HEK293 (cell line): ENCODE results near the gene SAMD11.
A peak's percentile ranks its signal among the peaks of the same experiment; 100 is the strongest.

Experiments used
- CTCF ChIA-PET: fragments of 350-600 bp; formaldehyde crosslinking; extraction: SDS; loops from one replicate; lab custom pipeline; 2021; ENCODE audit warnings: antibody characterized with exemption; lab: Yijun Ruan, JAX
- POLR2A ChIA-PET: fragments of 300-600 bp; formaldehyde crosslinking; extraction: SDS; loops from one replicate; lab custom pipeline; 2020; ENCODE audit warnings: antibody characterized with exemption, inconsistent platforms; lab: Yijun Ruan, JAX
- H3K27ac ChIP-seq: fragments of 200-500 bp; sonication (Bioruptor generic); 2 replicates; pipeline ENCODE4 v1.5.1; 2014; ENCODE audit warnings: low read depth, low read length, control low read depth, inconsistent platforms; ENCODE audit errors: extremely low read depth
- H3K36me3 ChIP-seq, 2 experiments: fragments of 200-500 bp in 1 of 2; sonication (Bioruptor generic) in 1 of 2; 1 replicate in 1 of 2; 2 replicates in 1 of 2; pipeline ENCODE4 v1.5.1; 2014 to 2017; ENCODE audit warnings: inconsistent platforms in 2 of 2, low read length in 2 of 2; ENCODE audit not compliant: control insufficient read depth in 2 of 2, insufficient read depth in 1 of 2
- H3K4me1 ChIP-seq: fragments of 200-500 bp; sonication (Bioruptor generic); 2 replicates; pipeline ENCODE4 v1.5.1; 2014; ENCODE audit warnings: mild to moderate bottlenecking, low read length, inconsistent platforms; ENCODE audit not compliant: control insufficient read depth, insufficient read depth
- H3K4me3 ChIP-seq: 2 replicates; pipeline ENCODE4 v1.5.1; 2011; ENCODE audit warnings: low read depth, mild to moderate bottlenecking, control low read depth, low read length, moderate library complexity
- H3K9me3 ChIP-seq: fragments of 200-500 bp; sonication (Bioruptor generic); 2 replicates; pipeline ENCODE4 v1.5.1; 2014; ENCODE audit warnings: low read depth, low read length, inconsistent platforms; ENCODE audit not compliant: control insufficient read depth, insufficient read depth
- ATF2 ChIP-seq: fragments of 450-650 bp; formaldehyde crosslinking; IDR thresholded peaks from 2 replicates; pipeline ENCODE4 v1.5.1; 2016; ENCODE audit warnings: missing biosample characterization, missing genetic modification characterization, low read depth
- GLIS1 ChIP-seq: fragments of 450-650 bp; formaldehyde crosslinking; IDR thresholded peaks from 2 replicates; pipeline ENCODE4 v1.5.1; 2016; ENCODE audit warnings: missing biosample characterization, missing genetic modification characterization
- GLIS2 ChIP-seq: fragments of 450-650 bp; formaldehyde crosslinking; IDR thresholded peaks from 2 replicates; pipeline ENCODE4 v1.5.1; 2016; ENCODE audit warnings: missing biosample characterization, missing genetic modification characterization
- KLF1 ChIP-seq: fragments of 450-650 bp; formaldehyde crosslinking; IDR thresholded peaks from 2 replicates; pipeline ENCODE4 v1.5.1; 2016; ENCODE audit warnings: missing biosample characterization, missing genetic modification characterization
- KLF7 ChIP-seq: fragments of 450-650 bp; formaldehyde crosslinking; IDR thresholded peaks from 2 replicates; pipeline ENCODE4 v1.5.1; 2016; ENCODE audit warnings: missing biosample characterization, missing genetic modification characterization, borderline replicate concordance
- KLF8 ChIP-seq: fragments of 450-650 bp; formaldehyde crosslinking; IDR thresholded peaks from 2 replicates; pipeline ENCODE4 v1.5.1; 2016; ENCODE audit warnings: missing biosample characterization, missing genetic modification characterization
- PATZ1 ChIP-seq: fragments of 450-650 bp; formaldehyde crosslinking; IDR thresholded peaks from 2 replicates; pipeline ENCODE4 v1.5.1; 2016; ENCODE audit warnings: missing biosample characterization, missing genetic modification characterization
- SP2 ChIP-seq: fragments of 450-650 bp; formaldehyde crosslinking; IDR thresholded peaks from 2 replicates; pipeline ENCODE4 v1.5.1; 2016; ENCODE audit warnings: missing biosample characterization, missing genetic modification characterization
- ZBTB20 ChIP-seq: fragments of 450-650 bp; formaldehyde crosslinking; IDR thresholded peaks from 2 replicates; pipeline ENCODE4 v1.5.1; 2016; ENCODE audit warnings: missing biosample characterization, missing genetic modification characterization
- ZBTB48 ChIP-seq: fragments of 450-650 bp; formaldehyde crosslinking; IDR thresholded peaks from 2 replicates; pipeline ENCODE4 v1.5.1; 2016; ENCODE audit warnings: missing biosample characterization, missing genetic modification characterization
- ZBTB8A ChIP-seq: fragments of 450-650 bp; formaldehyde crosslinking; IDR thresholded peaks from 2 replicates; pipeline ENCODE4 v1.5.1; 2016; ENCODE audit warnings: missing biosample characterization, missing genetic modification characterization
- ZEB2 ChIP-seq: fragments of 450-650 bp; formaldehyde crosslinking; IDR thresholded peaks from 2 replicates; pipeline ENCODE4 v1.5.1; 2016; ENCODE audit warnings: missing biosample characterization, missing genetic modification characterization
- ZIC2 ChIP-seq: fragments of 450-650 bp; formaldehyde crosslinking; IDR thresholded peaks from 2 replicates; pipeline ENCODE4 v1.5.1; 2016; ENCODE audit warnings: missing biosample characterization, missing genetic modification characterization
- ZNF350 ChIP-seq: fragments of 450-650 bp; formaldehyde crosslinking; IDR thresholded peaks from 2 replicates; pipeline ENCODE4 v1.5.0; 2017; ENCODE audit warnings: missing biosample characterization, mild to moderate bottlenecking, missing genetic modification characterization
- ZNF621 ChIP-seq: fragments of 450-650 bp; formaldehyde crosslinking; IDR thresholded peaks from 2 replicates; pipeline ENCODE4 v1.5.1; 2017; ENCODE audit warnings: missing biosample characterization, missing genetic modification characterization
- TF ChIP-seq, protein P1 (sequence below): fragments of 450-650 bp; formaldehyde crosslinking; IDR thresholded peaks from 2 replicates; pipeline ENCODE4 v1.5.1; 2016; ENCODE audit warnings: missing biosample characterization, missing genetic modification characterization

The SAMD11 gene

DNA sequence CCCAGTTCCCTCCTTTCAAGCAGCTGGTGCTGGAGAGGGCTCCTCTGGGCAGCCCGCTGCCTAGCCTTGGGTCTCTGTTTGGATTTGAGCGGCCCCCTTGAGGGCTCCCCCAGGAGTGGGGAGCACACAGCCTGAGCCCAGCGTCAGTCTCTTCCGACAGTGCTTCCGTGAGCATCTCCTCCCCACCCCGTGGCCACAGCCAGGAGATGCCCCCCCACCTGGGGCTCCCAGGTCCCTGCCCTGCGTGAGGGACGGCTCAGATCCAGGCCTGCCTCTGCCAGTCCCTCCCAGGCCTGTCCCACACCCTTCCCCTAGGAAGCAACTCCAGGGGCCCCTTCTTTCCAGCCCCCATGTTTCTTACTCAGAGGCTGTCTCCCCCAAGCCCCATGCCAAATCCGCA is 3.5 kb downstream of the SAMD11 start:
- ChIA-PET POLR2A (interaction anchor here (1.4 to 1.8 kb wide), 2 partner anchors 12 to 14 kb away, joined by 3 to 7 read pairs; no protein-coding TSS in a partner anchor), CTCF (interaction anchor here (1.3 to 1.7 kb wide), 4 partner anchors 10 to 22 kb away, joined by 3 to 8 read pairs (median 6); no protein-coding TSS in a partner anchor)
- Histone ChIP-seq H3K36me3 (peaks cover 0 to 68% of the 10 kb centered on the region in 2 experiments; a peak in 1 of 3 replicates), H3K27ac (no peak overlapping the region; the same call in 1 of the 2 replicates), H3K4me1 (peaks cover 10% of the 10 kb centered on the region), H3K4me3 (no peak overlapping the region), H3K9me3 (no peaks in the 10 kb centered on the region)
- no peak for TF ChIP-seq ATF2 (tag by site-specific recombination)
- peak; percentile 27; the same call in 1 of the 2 replicates for TF ChIP-seq GLIS2 (tag by site-specific recombination)
- TF ChIP-seq SP2 (tag by site-specific recombination) = peak; percentile 33
- peak; percentile 47; the same call in 1 of the 2 replicates for TF ChIP-seq PATZ1 (tag by site-specific recombination)
- TF ChIP-seq ZBTB20 (tag by site-specific recombination) = peak; percentile 40; the same call in 1 of the 2 replicates
- no peak for TF ChIP-seq ZEB2 (tag by site-specific recombination)
- TF ChIP-seq GLIS1 (tag by site-specific recombination) = peak; percentile 60
- TF ChIP-seq ZIC2 = peak; percentile 62; the same call in 1 of the 2 replicates
- TF ChIP-seq KLF7 (tag by site-specific recombination) = no peak
- TF ChIP-seq ZBTB8A = 0 out of 2 replicates have a peak, but pooled peaks have one; percentile 6

DNA sequence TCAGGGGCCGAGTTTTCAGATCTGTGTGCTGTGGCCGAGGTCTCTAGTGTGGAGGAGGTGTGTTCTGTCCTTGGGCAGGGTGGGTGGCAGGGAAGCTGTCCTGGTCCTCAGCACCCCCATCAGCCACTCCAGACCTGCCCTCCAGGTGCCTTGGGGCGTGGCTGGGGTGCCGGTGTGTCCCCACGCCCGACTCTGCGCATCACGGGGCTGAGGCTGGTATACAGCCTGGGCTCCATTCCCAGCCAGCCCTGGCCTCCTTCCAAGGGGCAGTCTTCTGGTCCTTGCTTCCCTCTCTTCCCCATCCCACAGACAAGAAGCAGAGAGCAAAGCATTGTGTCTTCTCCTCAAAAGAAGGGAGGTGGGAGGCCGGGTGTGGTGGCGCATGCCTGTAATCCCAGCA is 4.0 kb downstream of the SAMD11 start:
- TF ChIP-seq ZNF350 (tag by site-specific recombination) (no peak), ZBTB20 (tag by site-specific recombination) (peak; percentile 29; the same call in 1 of the 2 replicates), KLF8 (tag by site-specific recombination) (peak; percentile 41), ZBTB48 (peak; percentile 47), ZEB2 (tag by site-specific recombination) (no peak), KLF1 (peak; percentile 93), ZNF621 (tag by site-specific recombination) (no peak)
- TF ChIP-seq, protein P1, sequence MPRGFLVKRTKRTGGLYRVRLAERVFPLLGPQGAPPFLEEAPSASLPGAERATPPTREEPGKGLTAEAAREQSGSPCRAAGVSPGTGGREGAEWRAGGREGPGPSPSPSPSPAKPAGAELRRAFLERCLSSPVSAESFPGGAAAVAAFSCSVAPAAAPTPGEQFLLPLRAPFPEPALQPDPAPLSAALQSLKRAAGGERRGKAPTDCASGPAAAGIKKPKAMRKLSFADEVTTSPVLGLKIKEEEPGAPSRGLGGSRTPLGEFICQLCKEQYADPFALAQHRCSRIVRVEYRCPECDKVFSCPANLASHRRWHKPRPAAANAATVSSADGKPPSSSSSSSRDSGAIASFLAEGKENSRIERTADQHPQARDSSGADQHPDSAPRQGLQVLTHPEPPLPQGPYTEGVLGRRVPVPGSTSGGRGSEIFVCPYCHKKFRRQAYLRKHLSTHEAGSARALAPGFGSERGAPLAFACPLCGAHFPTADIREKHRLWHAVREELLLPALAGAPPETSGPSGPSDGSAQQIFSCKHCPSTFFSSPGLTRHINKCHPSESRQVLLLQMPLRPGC = no peak
- Histone ChIP-seq H3K27ac (no peak overlapping the region), H3K4me1 (peaks cover 12% of the 10 kb centered on the region), H3K36me3 (peaks cover 0 to 67% of the 10 kb centered on the region in 2 experiments; a peak in 1 of 3 replicates), H3K4me3 (no peak overlapping the region), H3K9me3 (no peaks in the 10 kb centered on the region)
- ChIA-PET POLR2A (interaction anchor here (0.6 to 6.5 kb wide), 2 partner anchors 14 to 324 kb away, joined by 4 to 111 read pairs; no protein-coding TSS in a partner anchor), CTCF (interaction anchor here (1.3 kb wide), 1 partner anchor 14 kb away, joined by 3 read pairs; no protein-coding TSS in a partner anchor)
